Transverse colon (tissue), 4 donors: ENCODE data around the gene GARNL3. TPM values are rescaled to one million over a fixed set of nuclear protein-coding genes. Genes with fewer than 3 reads are reported as not detected.

ENCODE experiments used
- DNase-seq: peaks from one replicate; pipeline ENCODE4 v3.0.0-alpha.2; 2019
- H3K27ac ChIP-seq, 4 donors: fragments of 200-600 bp; sonication (generic); 2 replicates each; pipeline ENCODE4 v1.5.1; 2016 to 2018; ENCODE audit warnings: inconsistent platforms in 4 of 4
- H3K27me3 ChIP-seq: fragments of 200-600 bp; sonication (generic); 2 replicates; pipeline ENCODE4 v1.5.1; 2017; ENCODE audit warnings: inconsistent platforms
- H3K36me3 ChIP-seq, 4 donors: fragments of 200-600 bp; sonication (generic); 2 replicates each; pipeline ENCODE4 v1.5.1; 2017 to 2019; ENCODE audit warnings: inconsistent platforms in 4 of 4
- H3K4me1 ChIP-seq, 4 donors: fragments of 200-600 bp; sonication (generic); 2 replicates each; pipeline ENCODE4 v1.5.1; 2017 to 2020; ENCODE audit warnings: inconsistent platforms in 4 of 4
- H3K4me3 ChIP-seq, 4 donors: fragments of 200-600 bp; sonication (generic); 1 replicate in 1 of 4; 2 replicates in 3 of 4; pipeline versions ENCODE4 v1.5.1 to v1.6.1; 2017 to 2019; ENCODE audit warnings: inconsistent platforms in 4 of 4
- H3K9me3 ChIP-seq, 2 donors: fragments of 200-600 bp; sonication (generic); 2 replicates each; pipeline ENCODE4 v1.5.1; 2017 to 2019; ENCODE audit warnings: inconsistent platforms in 2 of 2
- CTCF ChIP-seq, 5 experiments: fragments of 200-600 bp in 3 of 5; fragments of 450-650 bp in 2 of 5; sonication (generic) in 3 of 5; IDR thresholded peaks; 1 replicate in 2 of 5; 2 replicates in 3 of 5; pipeline ENCODE4 v1.5.1; 2016 to 2017; ENCODE audit warnings: antibody characterized with exemption in 5 of 5, inconsistent platforms in 3 of 5, mild to moderate bottlenecking in 2 of 5, moderate library complexity in 1 of 5
- EP300 ChIP-seq: sonication (generic); formaldehyde crosslinking; IDR thresholded peaks from one replicate; pipeline ENCODE4 v1.6.1; 2017; ENCODE audit warnings: antibody characterized with exemption, low read depth
- POLR2A ChIP-seq: fragments of 450-650 bp; IDR thresholded peaks from one replicate; pipeline ENCODE4 v1.6.1; 2016; ENCODE audit warnings: antibody characterized with exemption, mild to moderate bottlenecking, moderate library complexity
- POLR2AphosphoS5 ChIP-seq, 3 donors: sonication (generic); formaldehyde crosslinking; IDR thresholded peaks; one replicate each; pipeline ENCODE4 v1.6.1; 2016; ENCODE audit warnings: antibody characterized with exemption in 3 of 3
- WGBS, 2 donors: methylation state at CpG; one replicate each; pipeline ENCODE4 v1.1.5; 2018; ENCODE audit warnings: low coverage in 1 of 2; 5-methylcytosine and 5-hydroxymethylcytosine counted together
- in situ Hi-C, 4 donors: fragments of 200-750 bp; cut with MboI; loops; one replicate each; pipeline versions ENCODE4 v1.15.0 to v1.15.1; 2017; ENCODE audit warnings: low sequenced_read_pairs in 3 of 4, low pct_ligation_motif_present in 1 of 4, low pct_unique_long_range_greater_than_20kb in 1 of 4
- intact Hi-C: fragments of 100-400 bp; cut with DNase I; formaldehyde crosslinking; loops from one replicate; pipeline ENCODE4 v1.15.1; 2023; ENCODE audit warnings: low total_unique reads
- total RNA-seq, 4 donors: library from RNA; depleted of rRNA; stranded (reverse); fragments of >200 nt; gene quantifications; one replicate each; pipeline ENCODE4 v1.1.0, GENCODE V29; 2016

Gene GARNL3
- total RNA-seq, 4 donors from 2014 or later = 6.0 to 19.5 (median 11.8) TPM

- Histone ChIP-seq H3K27ac (peak overlapping the region; percentile 43 to 52 (median 48)), H3K4me3 (no peak overlapping the region), H3K4me1 (peaks cover 0 to 28% (median 14%) of the 10 kb centered on the region in 4 donors), H3K36me3 (no peaks in the 10 kb centered on the region), H3K27me3 (no peaks in the 10 kb centered on the region), H3K9me3 (no peaks in the 10 kb centered on the region)
- in situ Hi-C loops = no loop called here
- intact Hi-C loops = no loop called here
- 77 to 100% methylated on average over 2 to 5 of the region's 5 CpGs for WGBS, 2 donors
- DNase-seq = no peak
- TF ChIP-seq POLR2AphosphoS5 (IDR thresholded peaks at IDR 0.05) (peak in 1 of 3 donors; percentile 32), CTCF (IDR thresholded peaks at IDR 0.05) (no peak)
Measured at GRCh38 chr9:127333221-127334064, 68.9 kb downstream of the GARNL3 start.

- 83 to 100% methylated on average over 1 to 2 of the region's 2 CpGs for WGBS, 2 donors
- Histone ChIP-seq H3K27me3 (no peaks in the 10 kb centered on the region), H3K4me3 (no peak overlapping the region), H3K27ac (peak overlapping the region in 2 of 4 donors; percentile 42 to 52), H3K9me3 (no peaks in the 10 kb centered on the region), H3K36me3 (no peaks in the 10 kb centered on the region), H3K4me1 (peaks cover 0 to 28% (median 14%) of the 10 kb centered on the region in 4 donors)
- in situ Hi-C loops (no loop called here), intact Hi-C loops (no loop called here)
- TF ChIP-seq POLR2A (no peak), POLR2AphosphoS5 (IDR thresholded peaks at IDR 0.05) (no peak), EP300 (no peak), CTCF (IDR thresholded peaks at IDR 0.05) (no peak)
- no peak for DNase-seq
Measured at GRCh38 chr9:127334725-127335124, 70.2 kb downstream of the GARNL3 start.

GRCh38 chr9:127336086-127336485, 71.5 kb downstream of the GARNL3 start:
- in situ Hi-C loops = no loop called here
- Histone ChIP-seq H3K4me3 (no peak overlapping the region), H3K9me3 (no peaks in the 10 kb centered on the region), H3K27me3 (no peaks in the 10 kb centered on the region), H3K36me3 (no peaks in the 10 kb centered on the region), H3K27ac (peak overlapping the region; percentile 73 to 84 (median 76)), H3K4me1 (peaks cover 0 to 22% (median 14%) of the 10 kb centered on the region in 4 donors)
- TF ChIP-seq EP300 (no peak), POLR2A (no peak), POLR2AphosphoS5 (IDR thresholded peaks at IDR 0.05) (no peak), CTCF (IDR thresholded peaks at IDR 0.05) (no peak)
- intact Hi-C loops = no loop called here
- 89 to 90% methylated on average over 2 to 5 of the region's 5 CpGs for WGBS, 2 donors
- DNase-seq = no peak

GRCh38 chr9:127336506-127337352, 72.2 kb downstream of the GARNL3 start:
- H3K4me3 ChIP-seq = no peak overlapping the region
- intact Hi-C loops (no loop called here), in situ Hi-C loops (no loop called here)
- WGBS, 2 donors = 38 to 43% methylated on average over 3 of the region's 3 CpGs
- H3K4me1 ChIP-seq = peaks cover 0 to 22% (median 14%) of the 10 kb centered on the region in 4 donors
- H3K27me3 ChIP-seq = no peaks in the 10 kb centered on the region
- peak overlapping the region; percentile 73 to 84 (median 76) for H3K27ac ChIP-seq
- H3K9me3 ChIP-seq = no peaks in the 10 kb centered on the region
- no peaks in the 10 kb centered on the region for H3K36me3 ChIP-seq
- peak; percentile 64 for DNase-seq
- TF ChIP-seq POLR2AphosphoS5 (IDR thresholded peaks at IDR 0.05) (peak; percentile 38 to 62 (median 58)), CTCF (IDR thresholded peaks at IDR 0.05) (no peak), POLR2A (no peak), EP300 (no peak)
